Lower leg skin (tissue), 3 donors: ENCODE measurements around the gene THSD1.

Experiments used
- CTCF ChIP-seq, 3 donors: fragments of 450-650 bp; IDR thresholded peaks; one replicate each; pipeline ENCODE4 v1.5.1; 2016; ENCODE audit warnings: antibody characterized with exemption in 3 of 3, mild to moderate bottlenecking in 3 of 3, moderate library complexity in 2 of 3
- POLR2A ChIP-seq, 2 donors: fragments of 450-650 bp; IDR thresholded peaks; one replicate each; pipeline ENCODE4 v1.6.1; 2016 to 2017; ENCODE audit warnings: antibody characterized with exemption in 2 of 2, mild to moderate bottlenecking in 1 of 2, moderate library complexity in 1 of 2

- TF ChIP-seq CTCF (IDR thresholded peaks at IDR 0.05) (no peak), POLR2A (IDR thresholded peaks at IDR 0.05) (no peak)
These were observed 31.6 kb downstream of the THSD1 start for GRCh38 chr13:52374389-52374788.
